Panc1 (cell line): ENCODE data around the gene EIF6.

Experiments used
- CTCF ChIP-seq: fragments of 450-650 bp; IDR thresholded peaks from 2 replicates; pipeline ENCODE4 v1.5.1; 2017; ENCODE audit warnings: mild to moderate bottlenecking
- POLR2AphosphoS5 ChIP-seq: IDR thresholded peaks from 2 replicates; pipeline ENCODE4 v1.6.1; 2012; ENCODE audit warnings: mild to moderate bottlenecking, low read depth, low read length, moderate library complexity
- REST ChIP-seq, 2 experiments: IDR thresholded peaks; 2 replicates each; pipeline ENCODE4 v1.6.1; 2011 to 2012; ENCODE audit warnings: low read depth in 2 of 2, control low read depth in 1 of 2, low read length in 1 of 2, mild to moderate bottlenecking in 1 of 2, moderate library complexity in 1 of 2; ENCODE audit not compliant: insufficient read depth in 1 of 2
- TCF7L2 ChIP-seq: IDR thresholded peaks from 2 replicates; pipeline ENCODE4 v1.6.1; 2011; ENCODE audit warnings: mild to moderate bottlenecking, low read depth, low read length, inconsistent platforms

GRCh38 chr20:35328689-35329088 is 44.1 kb upstream of the EIF6 start:
- TF ChIP-seq CTCF, result no peak
- TF ChIP-seq REST (IDR thresholded peaks at IDR 0.05; ENCODE audit: insufficient read depth in 1 of 2, low read depth in 2 of 2, low read length in 1 of 2), result no peak
- TF ChIP-seq POLR2AphosphoS5, result no peak
- no peak for TF ChIP-seq TCF7L2
